Hepatocyte (in vitro differentiated cells): ENCODE results near the gene UNC5CL. TPM values are rescaled to one million over a fixed set of nuclear protein-coding genes. Genes with fewer than 3 reads are reported as not detected.
A peak's percentile ranks its signal among the peaks of the same experiment; 100 is the strongest.

ENCODE experiments used
- DNase-seq: peaks from one replicate; pipeline ENCODE4 v3.0.0-alpha.2; 2016; ENCODE audit warnings: low spot score
- H2AFZ ChIP-seq: fragments of 200-600 bp; sonication (generic); 2 replicates; pipeline ENCODE4 v1.6.0; 2016; ENCODE audit warnings: antibody characterized with exemption, mild to moderate bottlenecking
- H3K27ac ChIP-seq: fragments of 200-600 bp; sonication (generic); 2 replicates; pipeline ENCODE4 v1.5.1; 2016; ENCODE audit warnings: mild to moderate bottlenecking
- H3K27me3 ChIP-seq: fragments of 200-600 bp; sonication (generic); 2 replicates; pipeline ENCODE4 v1.6.1; 2016
- H3K36me3 ChIP-seq: fragments of 200-600 bp; sonication (generic); replicated peaks from 2 replicates; pipeline ENCODE4 v1.5.1; 2016; ENCODE audit warnings: low read depth; ENCODE audit not compliant: insufficient read depth
- H3K4me1 ChIP-seq: fragments of 200-600 bp; sonication (generic); 2 replicates; pipeline ENCODE4 v1.5.1; 2016; ENCODE audit warnings: mild to moderate bottlenecking, moderate library complexity; ENCODE audit not compliant: insufficient read depth
- H3K4me2 ChIP-seq: fragments of 200-600 bp; sonication (generic); 2 replicates; pipeline ENCODE4 v1.6.0; 2016
- H3K4me3 ChIP-seq: fragments of 200-600 bp; sonication (generic); 2 replicates; pipeline ENCODE4 v1.5.1; 2016; ENCODE audit warnings: mild to moderate bottlenecking
- H3K79me2 ChIP-seq: fragments of 200-600 bp; sonication (generic); 2 replicates; pipeline ENCODE4 v1.6.0; 2017; ENCODE audit warnings: mild to moderate bottlenecking
- H3K9me2 ChIP-seq: fragments of 200-600 bp; sonication (generic); replicated peaks from 2 replicates; pipeline ENCODE4 v1.6.0; 2017; ENCODE audit warnings: mild to moderate bottlenecking; ENCODE audit not compliant: insufficient read depth
- H3K9me3 ChIP-seq: fragments of 200-600 bp; sonication (generic); 2 replicates; pipeline ENCODE4 v1.5.1; 2016; ENCODE audit warnings: low read depth, mild to moderate bottlenecking
- H4K20me1 ChIP-seq: fragments of 200-600 bp; sonication (generic); 2 replicates; pipeline ENCODE4 v1.6.0; 2016; ENCODE audit warnings: mild to moderate bottlenecking; ENCODE audit not compliant: insufficient read depth, poor library complexity, severe bottlenecking
- EZH2 ChIP-seq: fragments of 200-600 bp; sonication (generic); IDR thresholded peaks from 2 replicates; pipeline ENCODE4 v1.6.1; 2016; ENCODE audit warnings: antibody characterized with exemption, mild to moderate bottlenecking, borderline replicate concordance
- EZH2phosphoT487 ChIP-seq: fragments of 200-600 bp; sonication (generic); IDR thresholded peaks from one replicate; pipeline ENCODE4 v1.6.1; 2018; ENCODE audit warnings: antibody characterized with exemption, mild to moderate bottlenecking, low read depth, moderate library complexity; ENCODE audit not compliant: unreplicated experiment, severe bottlenecking
- WGBS: methylation state at CpG from one replicate; pipeline ENCODE4 v1.1.6; 2016; ENCODE audit warnings: low lambda C conversion rate; ENCODE audit errors: missing lambda C conversion rate; 5-methylcytosine and 5-hydroxymethylcytosine counted together
- polyA plus RNA-seq: library from polyadenylated mRNA; unstranded; fragments of >200 nt; fragmentation: Nextera tagmentation; extraction: Ambion mirVana; gene quantifications from 2 replicates; pipeline ENCODE4 v1.2.1, GENCODE V29; 2016
- total RNA-seq: library from RNA; depleted of rRNA; stranded (reverse); fragments of >200 nt; gene quantifications from 2 replicates; pipeline ENCODE4 v1.2.3, GENCODE V29; 2014
- TF ChIP-seq, protein P1 (sequence below): fragments of 200-600 bp; sonication (generic); IDR thresholded peaks from 2 replicates; pipeline ENCODE4 v1.5.1; 2016; ENCODE audit warnings: antibody characterized with exemption, mild to moderate bottlenecking; ENCODE audit not compliant: poor library complexity

The UNC5CL gene
- total and polyA plus RNA-seq, 2 experiments from 2014 or later = 37.1 to 42.9 TPM

DNA sequence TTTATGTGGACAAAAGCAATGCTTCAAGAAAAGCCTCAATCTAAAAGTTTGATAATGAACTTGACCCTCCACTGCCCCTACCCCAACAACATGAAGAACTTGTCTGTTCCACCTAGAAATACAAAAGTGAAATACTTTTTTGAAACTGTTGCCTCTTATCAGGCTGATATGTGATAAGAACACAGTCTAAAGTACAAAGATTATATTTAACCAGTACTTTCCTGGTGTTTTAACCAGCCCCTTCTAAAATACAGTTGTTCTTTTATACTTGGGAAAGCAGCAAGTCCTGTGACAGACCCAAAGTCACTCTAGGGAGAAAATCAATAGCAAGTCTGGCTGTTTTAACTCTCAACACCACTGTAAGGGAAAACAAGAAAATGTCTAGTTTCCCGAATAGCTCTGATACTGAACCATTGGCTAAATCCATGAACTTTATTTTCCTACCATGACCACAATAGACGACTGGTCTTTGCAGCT is 26.6 kb upstream of the UNC5CL start:
- H3K9me2 ChIP-seq = no peaks in the 10 kb centered on the region
- peak overlapping the region; percentile 52 for H3K4me2 ChIP-seq
- H3K27me3 ChIP-seq = no peaks in the 10 kb centered on the region
- DNase-seq = no peak
- no peaks in the 10 kb centered on the region for H4K20me1 ChIP-seq
- no peak overlapping the region for H3K4me3 ChIP-seq
- H3K79me2 ChIP-seq = peaks cover 10% of the 10 kb centered on the region
- no peak overlapping the region for H2AFZ ChIP-seq
- no peaks in the 10 kb centered on the region for H3K36me3 ChIP-seq
- 80% methylated on average over 2 of the region's 2 CpGs for WGBS
- peak overlapping the region; percentile 76 for H3K27ac ChIP-seq
- TF ChIP-seq, protein P1, sequence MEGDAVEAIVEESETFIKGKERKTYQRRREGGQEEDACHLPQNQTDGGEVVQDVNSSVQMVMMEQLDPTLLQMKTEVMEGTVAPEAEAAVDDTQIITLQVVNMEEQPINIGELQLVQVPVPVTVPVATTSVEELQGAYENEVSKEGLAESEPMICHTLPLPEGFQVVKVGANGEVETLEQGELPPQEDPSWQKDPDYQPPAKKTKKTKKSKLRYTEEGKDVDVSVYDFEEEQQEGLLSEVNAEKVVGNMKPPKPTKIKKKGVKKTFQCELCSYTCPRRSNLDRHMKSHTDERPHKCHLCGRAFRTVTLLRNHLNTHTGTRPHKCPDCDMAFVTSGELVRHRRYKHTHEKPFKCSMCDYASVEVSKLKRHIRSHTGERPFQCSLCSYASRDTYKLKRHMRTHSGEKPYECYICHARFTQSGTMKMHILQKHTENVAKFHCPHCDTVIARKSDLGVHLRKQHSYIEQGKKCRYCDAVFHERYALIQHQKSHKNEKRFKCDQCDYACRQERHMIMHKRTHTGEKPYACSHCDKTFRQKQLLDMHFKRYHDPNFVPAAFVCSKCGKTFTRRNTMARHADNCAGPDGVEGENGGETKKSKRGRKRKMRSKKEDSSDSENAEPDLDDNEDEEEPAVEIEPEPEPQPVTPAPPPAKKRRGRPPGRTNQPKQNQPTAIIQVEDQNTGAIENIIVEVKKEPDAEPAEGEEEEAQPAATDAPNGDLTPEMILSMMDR = no peak
- TF ChIP-seq EZH2phosphoT487 (no peak), EZH2 (no peak)
- no peaks in the 10 kb centered on the region for H3K9me3 ChIP-seq
- H3K4me1 ChIP-seq = peaks cover 34% of the 10 kb centered on the region

DNA sequence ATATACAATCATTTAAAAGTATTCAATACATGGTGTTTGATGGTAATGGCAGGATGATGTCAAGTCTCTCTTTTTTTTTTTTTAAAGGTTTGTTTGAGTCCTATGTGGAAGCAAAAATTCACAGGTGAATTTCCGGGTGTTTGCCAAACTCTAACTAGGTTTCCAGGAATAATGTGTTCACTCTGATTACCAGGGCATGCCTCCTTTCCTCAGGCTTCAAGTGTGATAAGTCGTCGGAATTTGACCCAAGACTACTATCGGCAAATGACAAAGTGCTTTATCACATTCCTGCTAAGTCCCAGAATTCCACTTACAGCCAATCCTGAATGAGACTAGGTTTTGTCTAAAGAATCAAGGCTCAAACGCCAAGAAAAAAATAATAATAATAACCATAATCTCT is 25.8 kb upstream of the UNC5CL start:
- peaks cover 38% of the 10 kb centered on the region for H3K4me1 ChIP-seq
- peaks cover 2% of the 10 kb centered on the region for H3K79me2 ChIP-seq
- peak overlapping the region; percentile 76 for H3K27ac ChIP-seq
- H3K9me2 ChIP-seq = no peaks in the 10 kb centered on the region
- TF ChIP-seq EZH2 = no peak
- TF ChIP-seq, protein P1 = no peak
- no peak for TF ChIP-seq EZH2phosphoT487
- H3K4me2 ChIP-seq = peak overlapping the region; percentile 52
- no peaks in the 10 kb centered on the region for H3K27me3 ChIP-seq
- no peaks in the 10 kb centered on the region for H3K36me3 ChIP-seq
- H4K20me1 ChIP-seq = no peaks in the 10 kb centered on the region
- no peak overlapping the region for H2AFZ ChIP-seq
- H3K9me3 ChIP-seq = no peaks in the 10 kb centered on the region
- WGBS = 36% methylated on average over 5 of the region's 5 CpGs
- H3K4me3 ChIP-seq = no peak overlapping the region
- DNase-seq = peak; percentile 59

DNA sequence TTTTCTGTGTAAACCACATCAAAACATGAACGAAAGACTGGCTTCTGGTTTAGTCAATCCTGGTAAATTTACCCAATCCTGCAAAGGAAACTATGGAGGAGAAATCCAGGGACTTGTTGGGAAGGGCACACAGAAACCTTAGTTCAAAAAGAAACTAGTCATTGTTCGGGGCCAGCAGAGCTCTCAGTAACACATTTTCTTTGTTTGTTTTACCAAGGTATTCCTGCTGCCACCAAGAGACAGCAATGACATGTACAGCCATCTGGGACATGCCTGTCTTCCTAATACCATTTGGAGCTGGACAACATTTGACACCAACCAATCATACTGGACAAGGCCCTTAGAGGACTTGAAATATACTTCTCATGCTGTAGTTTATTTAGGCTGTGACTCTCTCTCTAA is 24.9 kb upstream of the UNC5CL start:
- H3K27ac ChIP-seq = peak overlapping the region; percentile 76
- peak overlapping the region; percentile 19 for H3K4me2 ChIP-seq

More for the DNA sequence above, 24.9 kb upstream of the UNC5CL start:
- no peak for DNase-seq
- Histone ChIP-seq H4K20me1 (no peaks in the 10 kb centered on the region), H2AFZ (no peak overlapping the region), H3K27me3 (no peaks in the 10 kb centered on the region), H3K4me1 (peaks cover 39% of the 10 kb centered on the region), H3K9me3 (no peaks in the 10 kb centered on the region), H3K9me2 (no peaks in the 10 kb centered on the region), H3K36me3 (no peaks in the 10 kb centered on the region), H3K79me2 (no peaks in the 10 kb centered on the region), H3K4me3 (no peak overlapping the region)
- WGBS = 52% methylated on average over 2 of the region's 2 CpGs
- TF ChIP-seq EZH2 (no peak), EZH2phosphoT487 (no peak)
- TF ChIP-seq, protein P1 = no peak
